Measurements from ENCODE around the gene SORT1. TPM values are rescaled to one million over a fixed set of nuclear protein-coding genes. Genes with fewer than 3 reads are reported as not detected.
"Not testable (repeated sequence)": the region's sequence is repeated elsewhere in the genome, so short reads cannot be mapped to it uniquely, and the experiment has no call there.

SORT1 gene
- total RNA-seq, 2 experiments from 2014 or later: 1.5 to 1.9 TPM

GRCh38 chr1:109296782-109297181, 100.9 kb downstream of the SORT1 start:
- DNase-seq: no peak
- H3K9me3 Mint-ChIP-seq: no peaks in the 10 kb centered on the region
- no peak overlapping the region for H3K4me3 Mint-ChIP-seq
- peaks cover 13% of the 10 kb centered on the region for H3K27me3 Mint-ChIP-seq
- H3K36me3 Mint-ChIP-seq (ENCODE audit: low read depth): no peaks in the 10 kb centered on the region
- POLR2A ChIA-PET: no interaction called here
- no peaks in the 10 kb centered on the region for H3K4me1 Mint-ChIP-seq
- CTCF ChIA-PET: interaction anchor here (0.7 to 1.6 kb wide), 4 partner anchors 11 to 129 kb away, joined by 3 to 4 read pairs (median 3); partner anchors contain the start of gene PSMA5
- H3K27ac Mint-ChIP-seq: no peak overlapping the region

DNA sequence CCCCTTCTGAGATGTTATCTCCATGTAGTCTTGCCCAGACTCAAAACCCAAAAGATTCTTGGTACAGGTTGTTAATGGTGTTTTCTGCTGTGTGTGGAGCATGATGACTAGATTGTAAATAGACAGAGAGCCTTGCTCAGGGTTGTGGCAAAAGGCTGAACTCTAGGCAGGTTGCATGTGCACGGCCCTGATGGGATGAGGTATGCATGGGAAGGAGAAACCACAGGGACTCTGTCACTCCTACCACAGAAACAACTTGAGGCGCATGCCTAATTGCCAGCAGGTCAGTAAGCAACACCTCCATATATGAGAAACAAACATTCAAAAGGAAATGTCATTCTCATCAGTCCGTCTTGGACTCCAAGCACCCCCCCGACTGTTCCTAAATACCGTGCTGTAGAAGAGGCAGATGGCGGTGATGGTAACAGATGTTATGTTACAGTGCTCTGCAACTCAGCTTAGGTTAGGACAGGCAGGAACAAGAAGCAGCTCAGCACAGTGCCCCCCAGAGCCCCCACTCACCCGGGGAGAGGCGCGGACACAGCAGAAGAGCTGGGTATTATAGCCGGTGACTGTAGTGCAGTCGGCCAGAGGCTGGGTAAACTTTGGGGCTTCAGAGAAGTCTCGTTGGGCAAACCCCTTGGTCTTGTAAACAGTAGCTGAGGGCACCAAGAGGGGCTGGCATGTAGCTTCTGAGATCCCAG, 101.9 kb downstream of the SORT1 start:
- Mint-ChIP-seq H3K36me3 (ENCODE audit: low read depth) (no peaks in the 10 kb centered on the region), H3K9me3 (no peaks in the 10 kb centered on the region), H3K4me3 (no peak overlapping the region), H3K27ac (no peak overlapping the region), H3K27me3 (peaks cover 13% of the 10 kb centered on the region), H3K4me1 (no peaks in the 10 kb centered on the region)
- POLR2A ChIA-PET: no interaction called here
- CTCF ChIA-PET: interaction anchor here (0.6 to 1.0 kb wide), 2 partner anchors 130 to 684 kb away, joined by 3 read pairs; partner anchors contain the start of gene PSMA5
- DNase-seq: no peak

GRCh38 chr1:109294481-109294880, 103.2 kb downstream of the SORT1 start:
- POLR2A ChIA-PET: no interaction called here
- DNase-seq: no peak
- H3K4me1 Mint-ChIP-seq: no peaks in the 10 kb centered on the region
- H3K36me3 Mint-ChIP-seq (ENCODE audit: low read depth): no peaks in the 10 kb centered on the region
- H3K4me3 Mint-ChIP-seq: no peak overlapping the region
- H3K27ac Mint-ChIP-seq: no peak overlapping the region
- H3K27me3 Mint-ChIP-seq: peaks cover 13% of the 10 kb centered on the region
- CTCF ChIA-PET: interaction anchor here (1.1 kb wide), 1 partner anchor 9 kb away, joined by 3 read pairs; no protein-coding TSS in a partner anchor
- no peaks in the 10 kb centered on the region for H3K9me3 Mint-ChIP-seq

GRCh38 chr1:109293026-109293425, 104.7 kb downstream of the SORT1 start:
- POLR2A ChIA-PET: no interaction called here
- H3K4me1 Mint-ChIP-seq: no peaks in the 10 kb centered on the region
- no peak for DNase-seq
- no peaks in the 10 kb centered on the region for H3K36me3 Mint-ChIP-seq (ENCODE audit: low read depth)
- no peaks in the 10 kb centered on the region for H3K9me3 Mint-ChIP-seq
- H3K27ac Mint-ChIP-seq: no peak overlapping the region
- peaks cover 19% of the 10 kb centered on the region for H3K27me3 Mint-ChIP-seq
- CTCF ChIA-PET: interaction anchor here (0.6 to 1.1 kb wide), 3 partner anchors 13 to 67 kb away, joined by 3 to 4 read pairs (median 3); no protein-coding TSS in a partner anchor
- H3K4me3 Mint-ChIP-seq: no peak overlapping the region

DNA sequence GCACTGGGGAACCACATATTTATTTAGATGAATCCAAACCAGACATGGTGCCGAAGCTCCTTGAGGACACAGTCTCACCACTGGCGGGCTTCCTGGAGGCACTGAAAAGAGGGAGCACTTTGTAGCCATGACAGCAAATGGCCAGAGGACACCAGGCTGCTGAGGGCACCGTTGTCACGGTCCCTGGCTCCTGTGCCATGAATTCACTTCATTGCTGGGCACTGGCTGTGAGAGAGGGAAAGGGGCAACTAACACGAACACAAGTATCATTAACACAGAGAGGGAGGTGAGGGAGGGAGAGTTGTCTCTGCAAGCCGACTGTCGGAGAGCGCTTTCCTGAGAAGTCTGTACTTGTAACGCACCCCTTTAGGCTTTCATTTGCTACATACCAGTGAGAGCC, 105.4 kb downstream of the SORT1 start:
- no peak overlapping the region for H3K4me3 Mint-ChIP-seq
- ChIA-PET POLR2A (no interaction called here), CTCF (interaction anchor here (0.9 to 1.1 kb wide), 3 partner anchors 13 to 25 kb away, joined by 3 to 4 read pairs (median 4); no protein-coding TSS in a partner anchor)
- H3K27ac Mint-ChIP-seq: no peak overlapping the region
- no peaks in the 10 kb centered on the region for H3K4me1 Mint-ChIP-seq
- H3K36me3 Mint-ChIP-seq (ENCODE audit: low read depth): no peaks in the 10 kb centered on the region
- H3K9me3 Mint-ChIP-seq: no peaks in the 10 kb centered on the region
- no peak for DNase-seq
- peaks cover 19% of the 10 kb centered on the region for H3K27me3 Mint-ChIP-seq

DNA sequence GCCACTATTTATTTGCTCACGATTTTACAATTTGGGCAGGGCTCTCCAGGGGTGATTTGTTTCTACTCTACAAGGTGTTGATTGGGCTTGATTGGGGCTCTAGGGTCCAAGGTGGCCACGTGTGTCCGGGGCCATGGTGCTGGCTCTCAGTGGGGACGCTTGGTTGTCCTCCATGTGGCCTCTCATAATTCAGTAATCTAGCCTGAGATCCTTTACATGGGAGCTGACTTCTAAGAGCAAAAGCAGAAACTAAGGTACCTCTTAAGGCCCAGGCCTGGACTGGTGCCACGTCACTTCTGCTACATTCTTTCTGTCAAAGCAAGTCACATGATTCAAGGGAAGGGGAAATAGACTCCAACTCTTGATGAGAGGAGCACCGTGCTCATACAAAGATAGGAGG, 106.7 kb downstream of the SORT1 start:
- no peak overlapping the region for H3K4me3 Mint-ChIP-seq
- H3K9me3 Mint-ChIP-seq: no peaks in the 10 kb centered on the region
- CTCF ChIA-PET: no interaction called here
- H3K4me1 Mint-ChIP-seq: no peaks in the 10 kb centered on the region
- no peaks in the 10 kb centered on the region for H3K36me3 Mint-ChIP-seq (ENCODE audit: low read depth)
- H3K27ac Mint-ChIP-seq: no peak overlapping the region
- POLR2A ChIA-PET: no interaction called here
- no peak for DNase-seq
- H3K27me3 Mint-ChIP-seq: peaks cover 19% of the 10 kb centered on the region

GRCh38 chr1:109290137-109290536, 107.6 kb downstream of the SORT1 start:
- H3K9me3 Mint-ChIP-seq: no peaks in the 10 kb centered on the region
- peaks cover 14% of the 10 kb centered on the region for H3K27me3 Mint-ChIP-seq
- ChIA-PET POLR2A (no interaction called here), CTCF (no interaction called here)
- DNase-seq: no peak
- H3K4me1 Mint-ChIP-seq: no peaks in the 10 kb centered on the region
- H3K27ac Mint-ChIP-seq: no peak overlapping the region
- no peaks in the 10 kb centered on the region for H3K36me3 Mint-ChIP-seq (ENCODE audit: low read depth)
- H3K4me3 Mint-ChIP-seq: no peak overlapping the region

- POLR2A ChIA-PET; H3K27me3 Mint-ChIP-seq; DNase-seq; H3K9me3 Mint-ChIP-seq; CTCF ChIA-PET; H3K4me3 Mint-ChIP-seq; H3K36me3 Mint-ChIP-seq (ENCODE audit: low read depth); H3K27ac Mint-ChIP-seq: not testable (repeated sequence)
- peaks cover 20% of the 10 kb centered on the region for H3K4me1 Mint-ChIP-seq
Observed at GRCh38 chr1:109286762-109287161, 111.0 kb downstream of the SORT1 start.

- DNase-seq: no peak
Observed at GRCh38 chr1:109283748-109284600, 113.7 kb downstream of the SORT1 start.

GRCh38 chr1:109282952-109283747, 114.6 kb downstream of the SORT1 start, which contains the start of gene PSRC1:
Gene PSRC1 (minus strand): TSS chr1:109283145.
- no peaks in the 10 kb centered on the region for H3K9me3 Mint-ChIP-seq
- H3K4me3 Mint-ChIP-seq: peak within 1 kb of the TSS; percentile 100
- H3K36me3 Mint-ChIP-seq (ENCODE audit: low read depth): peaks cover 27% of the 10 kb centered on the region
- peak within 1 kb of the TSS; percentile 96 for H3K27ac Mint-ChIP-seq
- H3K4me1 Mint-ChIP-seq: peaks cover 32% of the 10 kb centered on the region
- ChIA-PET CTCF (interaction anchor here (0.8 to 7.7 kb wide), 9 partner anchors 14 to 252 kb away, joined by 3 to 50 read pairs (median 4); partner anchors contain the start of genes AMIGO1 and SORT1), POLR2A (no interaction called here)
- H3K27me3 Mint-ChIP-seq: no peaks in the 10 kb centered on the region
- peak; percentile 93 for DNase-seq

More at GRCh38 chr1:109283748-109284600, 113.7 kb downstream of the SORT1 start:
- no peaks in the 10 kb centered on the region for H3K9me3 Mint-ChIP-seq
- H3K4me3 Mint-ChIP-seq: peak overlapping the region; percentile 100
- peak overlapping the region; percentile 96 for H3K27ac Mint-ChIP-seq
- H3K4me1 Mint-ChIP-seq: peaks cover 30% of the 10 kb centered on the region
- CTCF ChIA-PET: interaction anchor here (1.2 to 1.6 kb wide), 2 partner anchors 20 to 248 kb away, joined by 5 to 7 read pairs; no protein-coding TSS in a partner anchor
- POLR2A ChIA-PET: no interaction called here
- peaks cover 26% of the 10 kb centered on the region for H3K36me3 Mint-ChIP-seq (ENCODE audit: low read depth)
- peaks cover 6% of the 10 kb centered on the region for H3K27me3 Mint-ChIP-seq

DNA sequence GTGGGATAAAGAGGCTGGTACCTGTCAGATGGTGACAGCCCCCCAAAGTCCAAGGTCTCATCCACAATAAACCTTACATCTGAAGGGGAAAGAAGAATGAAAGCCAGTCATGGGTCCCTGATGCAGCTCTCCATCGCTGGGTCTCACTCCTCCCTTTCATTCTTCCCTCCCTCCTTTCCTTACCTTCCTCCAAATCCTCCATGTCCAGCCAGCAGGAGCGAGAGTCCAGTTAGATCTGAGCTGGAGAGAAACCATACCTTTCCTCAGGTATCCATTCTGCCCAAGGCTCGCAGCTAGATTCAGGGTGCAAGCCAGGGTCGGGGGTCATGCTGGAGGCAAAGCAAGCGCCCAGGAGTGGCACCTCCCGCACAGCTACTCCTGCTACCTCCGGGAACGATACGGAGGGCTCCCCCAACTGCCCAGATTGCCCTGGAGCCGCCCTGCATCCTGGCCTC, 115.2 kb downstream of the SORT1 start:
- H3K36me3 Mint-ChIP-seq (ENCODE audit: low read depth): peaks cover 27% of the 10 kb centered on the region
- peaks cover 32% of the 10 kb centered on the region for H3K4me1 Mint-ChIP-seq
- H3K4me3 Mint-ChIP-seq: peak overlapping the region; percentile 100
- DNase-seq: no peak
- CTCF ChIA-PET: interaction anchor here (0.8 to 7.7 kb wide), 9 partner anchors 13 to 253 kb away, joined by 3 to 50 read pairs (median 4); partner anchors contain the start of genes AMIGO1 and SORT1
- H3K27ac Mint-ChIP-seq: peak overlapping the region; percentile 96
- POLR2A ChIA-PET: no interaction called here
- no peaks in the 10 kb centered on the region for H3K27me3 Mint-ChIP-seq
- no peaks in the 10 kb centered on the region for H3K9me3 Mint-ChIP-seq

Data from activated CD4-positive, alpha-beta T cell treated with anti-CD3 and anti-CD28 coated beads, Interleukin-2, amount 10 ng/mL, durations not matched to agents 7 days and 5 days (primary cell).